Measurements from ENCODE around the gene CYP2D6. TPM values are rescaled to one million over a fixed set of nuclear protein-coding genes. Genes with fewer than 3 reads are reported as not detected.

The CYP2D6 gene
- total and polyA plus RNA-seq, 8 donors: 0.96 to 6.8 (median 4.5) TPM

DNA sequence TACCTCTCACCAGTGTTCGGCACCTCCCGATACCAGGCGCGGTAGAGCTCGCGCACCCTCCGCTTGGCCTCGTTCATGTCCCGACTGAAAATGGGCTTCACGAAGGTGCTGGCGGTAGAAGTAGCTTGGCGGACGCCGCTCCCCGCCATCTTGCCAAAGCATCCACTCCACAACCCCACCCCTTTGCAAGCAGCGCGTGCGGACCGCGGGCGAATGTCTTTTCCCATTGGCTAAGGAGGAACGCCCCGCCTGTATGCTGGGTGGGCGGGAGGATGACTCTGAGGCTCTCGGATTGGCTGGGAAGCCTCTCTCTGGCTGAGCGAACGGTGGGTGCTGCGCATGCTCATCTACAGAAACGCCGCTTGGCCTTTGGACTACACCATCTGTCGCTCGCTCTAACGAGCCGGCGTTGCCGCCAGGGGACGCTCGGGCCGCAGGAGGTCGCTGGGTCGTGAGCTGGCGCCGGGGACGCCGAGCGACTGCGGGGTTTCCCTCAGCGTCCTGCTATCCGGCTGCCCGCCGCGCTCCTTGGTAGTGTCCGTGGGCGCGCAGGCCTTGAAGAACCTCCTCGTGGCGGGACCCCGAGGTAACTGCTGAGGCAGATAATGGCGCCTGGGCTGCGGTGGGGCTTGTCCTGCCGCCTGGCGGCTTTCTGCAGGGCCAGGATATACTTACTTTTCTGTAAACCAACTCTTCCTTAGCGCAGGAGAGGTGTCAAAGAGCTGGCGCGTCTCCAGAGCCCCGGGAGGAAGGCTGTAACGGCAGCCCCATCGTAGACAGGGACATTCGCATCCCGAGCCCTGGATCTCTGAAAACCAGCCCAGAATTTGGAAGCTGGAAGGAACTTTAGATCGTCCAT is 39.8 kb downstream of the CYP2D6 start, which contains the start of gene NDUFA6:
TSS of gene NDUFA6 (minus strand) at position 177 of the 859 bp plus-strand sequence. CDS start at position 149, 28 bp downstream.
- ATAC-seq (peak; percentile 95), DNase-seq (peak; percentile 97 to 99 (median 99))
- peaks cover 0 to 18% of the 10 kb centered on the region in 2 donors for H3K36me3 ChIP-seq
- TF ChIP-seq, protein P1, sequence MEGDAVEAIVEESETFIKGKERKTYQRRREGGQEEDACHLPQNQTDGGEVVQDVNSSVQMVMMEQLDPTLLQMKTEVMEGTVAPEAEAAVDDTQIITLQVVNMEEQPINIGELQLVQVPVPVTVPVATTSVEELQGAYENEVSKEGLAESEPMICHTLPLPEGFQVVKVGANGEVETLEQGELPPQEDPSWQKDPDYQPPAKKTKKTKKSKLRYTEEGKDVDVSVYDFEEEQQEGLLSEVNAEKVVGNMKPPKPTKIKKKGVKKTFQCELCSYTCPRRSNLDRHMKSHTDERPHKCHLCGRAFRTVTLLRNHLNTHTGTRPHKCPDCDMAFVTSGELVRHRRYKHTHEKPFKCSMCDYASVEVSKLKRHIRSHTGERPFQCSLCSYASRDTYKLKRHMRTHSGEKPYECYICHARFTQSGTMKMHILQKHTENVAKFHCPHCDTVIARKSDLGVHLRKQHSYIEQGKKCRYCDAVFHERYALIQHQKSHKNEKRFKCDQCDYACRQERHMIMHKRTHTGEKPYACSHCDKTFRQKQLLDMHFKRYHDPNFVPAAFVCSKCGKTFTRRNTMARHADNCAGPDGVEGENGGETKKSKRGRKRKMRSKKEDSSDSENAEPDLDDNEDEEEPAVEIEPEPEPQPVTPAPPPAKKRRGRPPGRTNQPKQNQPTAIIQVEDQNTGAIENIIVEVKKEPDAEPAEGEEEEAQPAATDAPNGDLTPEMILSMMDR (IDR thresholded peaks at IDR 0.05): peak; percentile 85 to 87
- H3K4me3 ChIP-seq: peak within 1 kb of the TSS; percentile 91 to 97
- intact Hi-C loops (cut with DNase I): no loop called here
- H3K4me1 ChIP-seq: peaks cover 9 to 25% of the 10 kb centered on the region in 2 donors
- H3K27me3 ChIP-seq: no peaks in the 10 kb centered on the region
- no peaks in the 10 kb centered on the region for H3K9me3 ChIP-seq
- H3K27ac ChIP-seq: peak within 1 kb of the TSS; percentile 96 to 98

DNA sequence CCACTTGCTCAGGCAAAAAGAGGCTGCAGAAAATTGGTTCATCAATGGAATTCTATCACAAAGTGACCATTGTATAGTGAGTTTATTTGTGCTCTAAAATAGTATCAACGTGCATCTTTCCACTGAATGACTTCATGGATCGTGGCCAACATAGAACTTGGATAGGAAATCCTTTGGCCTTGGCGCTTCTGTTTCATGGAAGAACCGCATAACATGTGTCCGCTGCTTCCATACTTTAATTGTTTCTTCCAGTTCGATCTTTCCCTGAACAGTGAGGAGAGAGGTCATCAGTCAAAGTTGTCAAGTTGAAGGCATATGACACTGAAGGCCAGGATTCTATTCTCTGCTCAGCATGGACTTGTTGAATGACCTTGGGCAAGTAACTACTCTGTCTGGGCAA is 44.6 kb downstream of the CYP2D6 start:
- DNase-seq (no peak), ATAC-seq (no peak)
- Histone ChIP-seq H3K9me3 (no peaks in the 10 kb centered on the region), H3K27ac (no peak overlapping the region), H3K4me1 (peaks cover 4 to 27% of the 10 kb centered on the region in 2 donors), H3K4me3 (no peak overlapping the region), H3K27me3 (no peaks in the 10 kb centered on the region), H3K36me3 (peaks cover 0 to 53% of the 10 kb centered on the region in 2 donors)
- intact Hi-C loops (cut with DNase I): no loop called here
- TF ChIP-seq, protein P1 (IDR thresholded peaks at IDR 0.05): no peak

- H3K36me3 ChIP-seq: peaks cover 0 to 53% of the 10 kb centered on the region in 2 donors
- no peak overlapping the region for H3K27ac ChIP-seq
- DNase-seq (no peak), ATAC-seq (no peak)
- no peaks in the 10 kb centered on the region for H3K9me3 ChIP-seq
- intact Hi-C loops (cut with DNase I): no loop called here
- H3K4me3 ChIP-seq: no peak overlapping the region
- TF ChIP-seq, protein P1 (IDR thresholded peaks at IDR 0.05): no peak
- H3K4me1 ChIP-seq: peaks cover 9 to 33% of the 10 kb centered on the region in 2 donors
- no peaks in the 10 kb centered on the region for H3K27me3 ChIP-seq
Measured at GRCh38 chr22:42084874-42085273, 45.7 kb downstream of the CYP2D6 start.

DNA sequence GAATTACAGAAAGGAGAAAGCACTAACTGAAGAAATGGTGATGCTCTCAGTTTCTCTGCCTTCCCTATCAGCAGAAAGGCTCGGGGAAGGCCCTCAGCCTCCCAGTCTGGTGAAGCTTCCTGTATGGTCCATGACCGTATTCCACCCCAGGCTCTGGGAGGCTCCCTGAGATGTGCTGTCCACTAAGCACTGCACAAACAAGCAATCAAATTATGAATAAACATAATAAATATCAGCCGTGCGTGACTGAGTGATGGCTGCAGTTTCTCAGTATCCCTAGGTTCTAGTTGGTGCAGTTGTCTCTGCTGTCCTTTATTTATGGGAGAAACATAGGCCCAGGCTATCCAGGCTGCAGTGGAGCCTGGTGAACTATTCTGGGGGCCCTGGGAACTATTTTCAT is 47.5 kb downstream of the CYP2D6 start:
- H3K4me1 ChIP-seq: peaks cover 16 to 36% of the 10 kb centered on the region in 2 donors
- intact Hi-C loops (cut with DNase I): no loop called here
- H3K36me3 ChIP-seq: peaks cover 0 to 54% of the 10 kb centered on the region in 2 donors
- no peak for ATAC-seq
- DNase-seq: no peak
- H3K27me3 ChIP-seq: no peaks in the 10 kb centered on the region
- TF ChIP-seq, protein P1 (IDR thresholded peaks at IDR 0.05): no peak
- H3K4me3 ChIP-seq: no peak overlapping the region
- no peaks in the 10 kb centered on the region for H3K9me3 ChIP-seq
- H3K27ac ChIP-seq: no peak overlapping the region

- H3K9me3 ChIP-seq: no peaks in the 10 kb centered on the region
- ATAC-seq: peak; percentile 27
- H3K27ac ChIP-seq: peak overlapping the region; percentile 96 to 99
- TF ChIP-seq, protein P1 (IDR thresholded peaks at IDR 0.05): no peak
- peaks cover 0 to 52% of the 10 kb centered on the region in 2 donors for H3K36me3 ChIP-seq
- H3K4me1 ChIP-seq: peaks cover 17 to 39% of the 10 kb centered on the region in 2 donors
- intact Hi-C loops (cut with DNase I): no loop called here
- peak in 2 of 4 donors; percentile 35 to 65 for DNase-seq
- H3K27me3 ChIP-seq: no peaks in the 10 kb centered on the region
- H3K4me3 ChIP-seq: peak overlapping the region; percentile 49 to 59
Measured at GRCh38 chr22:42080287-42080686, 50.3 kb downstream of the CYP2D6 start.
